ENCODE data around the gene CORO1C. TPM values are rescaled to one million over a fixed set of nuclear protein-coding genes. Genes with fewer than 3 reads are reported as not detected.

The CORO1C gene
- polyA plus RNA-seq, 1 of the 3 experiments (the other 2 are of a cell fraction): 150 TPM

- TF ChIP-seq, protein P1, sequence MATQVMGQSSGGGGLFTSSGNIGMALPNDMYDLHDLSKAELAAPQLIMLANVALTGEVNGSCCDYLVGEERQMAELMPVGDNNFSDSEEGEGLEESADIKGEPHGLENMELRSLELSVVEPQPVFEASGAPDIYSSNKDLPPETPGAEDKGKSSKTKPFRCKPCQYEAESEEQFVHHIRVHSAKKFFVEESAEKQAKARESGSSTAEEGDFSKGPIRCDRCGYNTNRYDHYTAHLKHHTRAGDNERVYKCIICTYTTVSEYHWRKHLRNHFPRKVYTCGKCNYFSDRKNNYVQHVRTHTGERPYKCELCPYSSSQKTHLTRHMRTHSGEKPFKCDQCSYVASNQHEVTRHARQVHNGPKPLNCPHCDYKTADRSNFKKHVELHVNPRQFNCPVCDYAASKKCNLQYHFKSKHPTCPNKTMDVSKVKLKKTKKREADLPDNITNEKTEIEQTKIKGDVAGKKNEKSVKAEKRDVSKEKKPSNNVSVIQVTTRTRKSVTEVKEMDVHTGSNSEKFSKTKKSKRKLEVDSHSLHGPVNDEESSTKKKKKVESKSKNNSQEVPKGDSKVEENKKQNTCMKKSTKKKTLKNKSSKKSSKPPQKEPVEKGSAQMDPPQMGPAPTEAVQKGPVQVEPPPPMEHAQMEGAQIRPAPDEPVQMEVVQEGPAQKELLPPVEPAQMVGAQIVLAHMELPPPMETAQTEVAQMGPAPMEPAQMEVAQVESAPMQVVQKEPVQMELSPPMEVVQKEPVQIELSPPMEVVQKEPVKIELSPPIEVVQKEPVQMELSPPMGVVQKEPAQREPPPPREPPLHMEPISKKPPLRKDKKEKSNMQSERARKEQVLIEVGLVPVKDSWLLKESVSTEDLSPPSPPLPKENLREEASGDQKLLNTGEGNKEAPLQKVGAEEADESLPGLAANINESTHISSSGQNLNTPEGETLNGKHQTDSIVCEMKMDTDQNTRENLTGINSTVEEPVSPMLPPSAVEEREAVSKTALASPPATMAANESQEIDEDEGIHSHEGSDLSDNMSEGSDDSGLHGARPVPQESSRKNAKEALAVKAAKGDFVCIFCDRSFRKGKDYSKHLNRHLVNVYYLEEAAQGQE (IDR thresholded peaks at IDR 0.05; ENCODE audit: low read depth, low read length): no peak
- TF ChIP-seq RAD21 (IDR thresholded peaks at IDR 0.05; ENCODE audit: low read length) (no peak), FOXM1 (IDR thresholded peaks at IDR 0.05; ENCODE audit: low read depth) (no peak)
Measured at GRCh38 chr12:108701779-108702441, 29.4 kb downstream of the CORO1C start (continued).

DNA sequence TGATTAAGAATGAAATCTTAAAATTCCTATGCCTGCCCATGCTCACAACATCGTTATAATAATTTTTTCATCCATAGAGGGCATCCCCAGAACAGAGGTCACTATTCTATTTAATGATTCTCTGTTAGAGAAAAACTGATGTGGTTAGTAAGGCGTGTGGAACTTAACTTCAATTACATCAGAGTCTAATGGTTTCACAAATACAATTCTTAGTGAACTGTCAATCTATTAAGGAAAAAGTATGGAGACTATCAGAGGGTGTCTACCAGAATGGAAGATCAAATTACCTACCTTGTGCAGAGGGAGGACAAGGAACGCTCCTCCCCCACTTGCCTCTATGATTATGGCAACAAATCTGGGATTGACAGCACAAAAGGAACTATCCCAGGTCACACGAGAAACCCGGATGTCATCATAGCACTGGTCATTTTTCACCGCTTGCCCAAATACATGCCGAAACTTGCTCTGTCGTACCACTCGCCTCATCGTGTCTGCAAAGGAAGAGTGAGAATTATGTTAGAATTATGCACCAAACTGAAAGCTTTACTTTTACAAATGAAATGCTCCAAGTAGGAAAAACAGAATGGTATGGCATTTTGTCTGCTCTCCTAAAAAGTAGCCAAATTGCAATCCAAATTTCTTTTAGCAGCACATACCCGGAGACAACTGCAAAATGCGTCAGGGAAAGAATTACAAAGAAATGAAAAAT lies 30.3 kb downstream of the CORO1C start:
- Histone ChIP-seq H3K4me1 (ENCODE audit: control insufficient read depth in 1 of 2, insufficient read depth in 2 of 2, low read depth in 1 of 2, low read length in 1 of 2) (peaks cover 38 to 57% of the 10 kb centered on the region in 2 experiments), H3K9ac (no peak overlapping the region), H4K20me1 (ENCODE audit: insufficient read depth) (peaks cover 69% of the 10 kb centered on the region), H3K27me3 (ENCODE audit: insufficient read depth) (no peaks in the 10 kb centered on the region), H3K9me3 (no peaks in the 10 kb centered on the region), H3K4me3 (ENCODE audit: low read depth in 2 of 2, low read length in 1 of 2) (no peak overlapping the region), H3F3A (replicated peaks; ENCODE audit: insufficient read depth) (peaks cover 44% of the 10 kb centered on the region), H3K9me2 (no peaks in the 10 kb centered on the region), H2AFZ (ENCODE audit: low read depth) (no peak overlapping the region), H3K36me3 (replicated peaks in 1 of 2; ENCODE audit: control insufficient read depth in 1 of 2, insufficient read depth in 2 of 2, low read length in 1 of 2) (peaks cover 35 to 61% of the 10 kb centered on the region in 2 experiments), H3K4me2 (no peak overlapping the region), H3K27ac (ENCODE audit: low read depth in 2 of 2, low read length in 1 of 2) (peak overlapping the region; percentile 35 to 90), H3K79me2 (ENCODE audit: insufficient read depth) (peaks cover 100% of the 10 kb centered on the region)
- POLR2A ChIA-PET: interaction anchor here (1.4 kb wide), 1 partner anchor 9 kb away, joined by 4 read pairs; no protein-coding TSS in a partner anchor
- DNase-seq: no peak
- WGBS (ENCODE audit: low lambda C conversion rate): 96% methylated on average over 12 of the region's 12 CpGs
- TF ChIP-seq MXI1 (IDR thresholded peaks at IDR 0.05; ENCODE audit: low read depth, low read length) (no peak), SMC3 (IDR thresholded peaks at IDR 0.05; ENCODE audit: low read depth, low read length) (no peak), EZH2phosphoT487 (IDR thresholded peaks at IDR 0.05; ENCODE audit: borderline replicate concordance, low read depth) (no peak), POLR2AphosphoS5 (IDR thresholded peaks at IDR 0.05; ENCODE audit: low read depth, low read length) (no peak), RCOR1 (IDR thresholded peaks at IDR 0.05; ENCODE audit: low read length) (no peak), JUND (IDR thresholded peaks at IDR 0.05) (no peak), FOXM1 (IDR thresholded peaks at IDR 0.05; ENCODE audit: low read depth) (no peak), PBX3 (IDR thresholded peaks at IDR 0.05) (no peak), TCF12 (IDR thresholded peaks at IDR 0.05) (no peak), YY1 (IDR thresholded peaks at IDR 0.05; ENCODE audit: low read depth) (no peak), GABPA (IDR thresholded peaks at IDR 0.05; ENCODE audit: low read depth) (no peak), SIN3A (IDR thresholded peaks at IDR 0.05; ENCODE audit: borderline replicate concordance, low read depth, low read length) (no peak), FOSL2 (IDR thresholded peaks at IDR 0.05; ENCODE audit: borderline replicate concordance, low read depth) (no peak), ELF1 (IDR thresholded peaks at IDR 0.05) (no peak), RFX5 (IDR thresholded peaks at IDR 0.05; ENCODE audit: low read length) (no peak), FOXJ3 (CRISPR knock-in tag; IDR thresholded peaks at IDR 0.05) (no peak), EP300 (IDR thresholded peaks at IDR 0.05; ENCODE audit: borderline replicate concordance in 1 of 2, low read depth in 1 of 2, low read length in 1 of 2) (no peak)
- TF ChIP-seq, protein P1 (IDR thresholded peaks at IDR 0.05; ENCODE audit: low read depth, low read length): no peak
- CTCF ChIA-PET: interaction anchor here (1.3 to 3.1 kb wide), 4 partner anchors 10 to 103 kb away, joined by 4 to 14 read pairs (median 12); no protein-coding TSS in a partner anchor
